ENCODE data around the gene CYFIP1.

The CYFIP1 gene

DNA sequence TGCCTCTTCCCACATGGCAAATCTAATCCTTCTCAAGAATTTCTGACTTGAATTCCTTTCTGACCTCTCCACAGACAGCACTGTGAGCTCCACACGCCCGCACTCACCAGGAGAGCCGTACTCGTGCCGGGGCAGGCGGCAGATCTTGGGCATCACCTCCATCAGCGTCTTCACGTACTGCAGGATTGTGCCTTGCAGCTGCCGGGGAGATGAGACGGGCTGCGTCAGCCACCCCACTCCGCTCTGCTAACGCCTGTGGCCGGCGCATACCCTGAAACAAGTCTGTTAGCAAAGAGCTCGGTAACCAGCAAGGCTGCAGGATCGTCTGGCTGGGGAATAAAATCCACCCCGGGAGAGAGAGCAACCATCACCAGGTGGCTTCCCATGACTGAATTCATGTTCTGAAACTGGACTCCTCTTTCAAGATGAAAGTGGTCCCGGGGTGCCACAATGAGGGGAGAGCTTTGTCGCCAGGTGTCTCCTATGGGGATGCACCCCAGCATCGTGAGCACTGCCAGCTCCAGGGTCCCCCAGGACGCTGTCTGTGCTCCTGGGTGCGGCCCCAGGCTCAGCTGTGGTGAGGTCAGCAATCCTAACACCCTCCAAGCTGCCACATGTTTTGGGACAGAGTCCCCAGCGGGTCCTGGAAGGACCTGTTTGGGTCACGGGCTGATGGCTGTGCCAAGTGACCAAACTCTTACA lies 98.3 kb downstream of the CYFIP1 start:
- Histone ChIP-seq H3K27me3 (ENCODE audit: insufficient read depth, low read depth) (no peaks in the 10 kb centered on the region), H3K4me2 (no peak overlapping the region), H3K79me2 (ENCODE audit: insufficient read depth, low read depth) (no peaks in the 10 kb centered on the region), H3K36me3 (ENCODE audit: insufficient read depth) (no peaks in the 10 kb centered on the region), H3K9ac (no peak overlapping the region), H3K4me3 (IDR thresholded peaks at IDR 0.05; ENCODE audit: insufficient read depth, low read depth, low read length) (no peak overlapping the region), H3K27ac (no peak overlapping the region), H4K20me1 (ENCODE audit: insufficient read depth) (no peaks in the 10 kb centered on the region), H3K4me1 (ENCODE audit: low read depth, poor library complexity, severe bottlenecking) (no peaks in the 10 kb centered on the region), H2AFZ (ENCODE audit: low read depth) (no peak overlapping the region)
- TF ChIP-seq, protein P1, sequence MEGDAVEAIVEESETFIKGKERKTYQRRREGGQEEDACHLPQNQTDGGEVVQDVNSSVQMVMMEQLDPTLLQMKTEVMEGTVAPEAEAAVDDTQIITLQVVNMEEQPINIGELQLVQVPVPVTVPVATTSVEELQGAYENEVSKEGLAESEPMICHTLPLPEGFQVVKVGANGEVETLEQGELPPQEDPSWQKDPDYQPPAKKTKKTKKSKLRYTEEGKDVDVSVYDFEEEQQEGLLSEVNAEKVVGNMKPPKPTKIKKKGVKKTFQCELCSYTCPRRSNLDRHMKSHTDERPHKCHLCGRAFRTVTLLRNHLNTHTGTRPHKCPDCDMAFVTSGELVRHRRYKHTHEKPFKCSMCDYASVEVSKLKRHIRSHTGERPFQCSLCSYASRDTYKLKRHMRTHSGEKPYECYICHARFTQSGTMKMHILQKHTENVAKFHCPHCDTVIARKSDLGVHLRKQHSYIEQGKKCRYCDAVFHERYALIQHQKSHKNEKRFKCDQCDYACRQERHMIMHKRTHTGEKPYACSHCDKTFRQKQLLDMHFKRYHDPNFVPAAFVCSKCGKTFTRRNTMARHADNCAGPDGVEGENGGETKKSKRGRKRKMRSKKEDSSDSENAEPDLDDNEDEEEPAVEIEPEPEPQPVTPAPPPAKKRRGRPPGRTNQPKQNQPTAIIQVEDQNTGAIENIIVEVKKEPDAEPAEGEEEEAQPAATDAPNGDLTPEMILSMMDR (conservative IDR thresholded peaks at IDR 0.05; ENCODE audit: low read depth, low read length): no peak

DNA sequence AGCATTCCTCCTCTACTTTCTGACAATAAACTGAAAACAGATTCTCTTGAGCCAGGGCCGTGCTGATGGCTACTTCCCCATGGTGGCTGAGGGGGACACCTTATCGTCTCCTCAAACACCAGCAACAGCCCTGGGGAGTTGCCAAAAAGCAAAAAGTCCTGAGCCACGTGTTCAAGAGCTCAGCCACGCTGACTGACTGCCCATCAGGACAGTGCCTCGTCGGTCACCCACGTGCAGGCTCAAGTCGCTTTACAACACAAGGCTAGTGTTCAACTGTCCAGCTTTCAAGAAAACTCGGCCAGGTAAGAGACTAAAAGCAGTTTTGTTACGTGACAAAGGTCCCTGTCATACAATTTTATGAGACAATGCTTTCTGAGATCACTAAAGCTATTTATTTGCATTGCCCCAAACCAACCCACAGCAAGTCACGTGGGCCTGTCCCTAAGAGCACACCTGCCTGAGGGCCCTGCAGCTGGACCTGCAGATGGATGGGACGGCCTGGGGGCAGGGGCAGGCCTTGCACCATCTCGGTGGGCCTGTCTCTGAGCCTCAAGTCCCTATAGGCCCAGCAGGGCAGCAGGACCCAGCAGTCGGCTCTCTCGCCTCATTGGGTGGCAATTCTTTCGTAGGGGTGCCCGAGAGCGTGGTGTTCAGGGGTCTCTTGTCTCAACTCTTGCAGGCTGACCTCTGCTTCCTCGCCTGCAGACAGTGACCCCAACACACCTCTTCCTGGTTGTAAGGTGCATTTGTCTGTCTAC lies 99.0 kb downstream of the CYFIP1 start:
- no peak overlapping the region for H3K4me2 ChIP-seq
- no peaks in the 10 kb centered on the region for H3K79me2 ChIP-seq (ENCODE audit: insufficient read depth, low read depth)
- no peaks in the 10 kb centered on the region for H4K20me1 ChIP-seq (ENCODE audit: insufficient read depth)
- no peak overlapping the region for H2AFZ ChIP-seq (ENCODE audit: low read depth)
- no peak overlapping the region for H3K27ac ChIP-seq
- no peaks in the 10 kb centered on the region for H3K27me3 ChIP-seq (ENCODE audit: insufficient read depth, low read depth)
- TF ChIP-seq, protein P1 (conservative IDR thresholded peaks at IDR 0.05; ENCODE audit: low read depth, low read length): no peak
- H3K4me1 ChIP-seq (ENCODE audit: low read depth, poor library complexity, severe bottlenecking): no peaks in the 10 kb centered on the region
- H3K36me3 ChIP-seq (ENCODE audit: insufficient read depth): no peaks in the 10 kb centered on the region
- no peak overlapping the region for H3K4me3 ChIP-seq (IDR thresholded peaks at IDR 0.05; ENCODE audit: insufficient read depth, low read depth, low read length)
- no peak overlapping the region for H3K9ac ChIP-seq

DNA sequence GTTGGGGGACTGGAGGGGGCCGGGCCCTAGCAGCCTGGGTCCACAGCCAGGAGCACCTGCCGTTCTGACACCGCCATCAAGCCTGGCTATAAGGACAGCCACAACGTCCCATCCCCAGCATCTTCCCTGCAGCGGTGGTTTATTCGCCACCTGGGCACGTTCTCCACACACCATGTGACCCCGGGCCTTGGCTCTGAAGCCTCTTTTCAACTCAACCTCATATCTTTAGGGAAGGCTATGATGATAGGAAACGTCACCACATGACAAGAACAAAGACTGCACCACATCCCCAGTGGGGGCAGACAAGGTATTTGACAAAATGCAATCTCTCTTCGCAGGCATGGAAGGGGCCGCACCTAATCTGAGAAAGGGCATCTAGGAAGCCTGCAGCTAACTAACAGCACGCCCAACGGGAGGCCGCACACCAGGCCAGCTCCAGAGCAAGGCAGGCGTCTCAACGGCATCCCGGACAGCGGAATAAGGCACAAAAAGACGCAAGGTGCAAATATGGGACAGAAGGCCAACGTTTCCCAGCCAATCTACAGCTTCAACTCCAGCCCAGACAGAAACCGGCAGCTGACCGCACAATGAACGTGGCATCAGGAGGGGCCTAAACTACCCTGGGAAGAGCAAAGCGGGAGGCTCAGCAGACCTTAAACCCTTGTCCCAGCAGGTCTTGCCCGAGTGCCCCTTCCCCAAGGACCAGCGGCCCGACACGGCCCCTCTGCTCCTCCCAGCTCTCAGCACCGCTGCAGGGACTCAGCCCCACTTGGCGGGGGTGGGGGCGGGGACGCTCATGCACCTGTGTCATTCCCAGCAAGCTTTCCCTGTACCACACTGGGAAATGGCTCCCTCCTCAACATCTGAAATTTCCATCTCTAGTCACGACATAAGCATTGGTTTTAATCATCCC lies 99.8 kb downstream of the CYFIP1 start:
- no peaks in the 10 kb centered on the region for H3K79me2 ChIP-seq (ENCODE audit: insufficient read depth, low read depth)
- no peak overlapping the region for H3K4me2 ChIP-seq
- no peaks in the 10 kb centered on the region for H4K20me1 ChIP-seq (ENCODE audit: insufficient read depth)
- no peak overlapping the region for H2AFZ ChIP-seq (ENCODE audit: low read depth)
- TF ChIP-seq, protein P1 (conservative IDR thresholded peaks at IDR 0.05; ENCODE audit: low read depth, low read length): no peak
- H3K4me1 ChIP-seq (ENCODE audit: low read depth, poor library complexity, severe bottlenecking): no peaks in the 10 kb centered on the region
- H3K27me3 ChIP-seq (ENCODE audit: insufficient read depth, low read depth): no peaks in the 10 kb centered on the region
- no peaks in the 10 kb centered on the region for H3K36me3 ChIP-seq (ENCODE audit: insufficient read depth)
- H3K4me3 ChIP-seq (IDR thresholded peaks at IDR 0.05; ENCODE audit: insufficient read depth, low read depth, low read length): no peak overlapping the region
- no peak overlapping the region for H3K27ac ChIP-seq
- no peak overlapping the region for H3K9ac ChIP-seq

DNA sequence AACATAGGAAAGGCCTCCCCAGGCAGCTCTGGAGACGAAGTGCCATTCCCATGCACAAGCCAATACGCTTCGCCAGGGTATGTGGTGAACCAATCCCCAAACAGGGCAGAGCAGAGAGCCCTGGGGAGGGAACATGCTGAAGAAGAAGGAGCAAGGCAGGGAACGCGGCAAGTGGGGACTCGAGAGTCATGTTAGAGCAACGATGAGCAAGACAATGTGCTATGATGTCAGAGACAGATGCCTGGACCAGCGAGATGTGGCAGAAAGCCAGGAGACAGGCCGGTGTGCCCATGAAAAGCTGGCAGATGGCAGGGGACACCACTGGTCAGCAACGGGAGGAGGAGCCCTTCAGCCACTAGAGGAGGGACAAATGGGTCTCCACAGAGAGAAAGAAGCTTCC lies 102.1 kb downstream of the CYFIP1 start:
- TF ChIP-seq, protein P1 (conservative IDR thresholded peaks at IDR 0.05; ENCODE audit: low read depth, low read length): no peak
- no peaks in the 10 kb centered on the region for H3K27me3 ChIP-seq (ENCODE audit: insufficient read depth, low read depth)
- no peak overlapping the region for H2AFZ ChIP-seq (ENCODE audit: low read depth)
- no peak overlapping the region for H3K27ac ChIP-seq
- no peaks in the 10 kb centered on the region for H3K36me3 ChIP-seq (ENCODE audit: insufficient read depth)
- H3K4me2 ChIP-seq: no peak overlapping the region
- no peaks in the 10 kb centered on the region for H3K79me2 ChIP-seq (ENCODE audit: insufficient read depth, low read depth)
- no peak overlapping the region for H3K9ac ChIP-seq
- no peaks in the 10 kb centered on the region for H4K20me1 ChIP-seq (ENCODE audit: insufficient read depth)
- H3K4me1 ChIP-seq (ENCODE audit: low read depth, poor library complexity, severe bottlenecking): no peaks in the 10 kb centered on the region
- no peak overlapping the region for H3K4me3 ChIP-seq (IDR thresholded peaks at IDR 0.05; ENCODE audit: insufficient read depth, low read depth, low read length)

Measured in KMS-11 (cell line).